Trophoblast cell (in vitro differentiated cells and primary cell): ENCODE measurements around the gene MRGPRX4.

Source experiments
- DNase-seq, 2 donors: peaks; one replicate each; pipeline ENCODE4 v3.0.0-alpha.2; 2016
- H2AFZ ChIP-seq: 2 replicates; pipeline ENCODE4 v1.6.1; 2013; ENCODE audit warnings: low read length, moderate library complexity, mild to moderate bottlenecking; ENCODE audit not compliant: insufficient read depth, poor library complexity
- H2AK5ac ChIP-seq: 2 replicates; pipeline ENCODE4 v1.6.1; 2013; ENCODE audit warnings: mild to moderate bottlenecking, low read length
- H2BK120ac ChIP-seq: 2 replicates; pipeline ENCODE4 v1.6.1; 2013; ENCODE audit warnings: low read length, mild to moderate bottlenecking, moderate library complexity; ENCODE audit not compliant: insufficient read depth, poor library complexity
- H2BK12ac ChIP-seq: 2 replicates; pipeline ENCODE4 v1.6.1; 2013; ENCODE audit warnings: mild to moderate bottlenecking, low read length, moderate library complexity
- H2BK5ac ChIP-seq: 2 replicates; pipeline ENCODE4 v1.6.1; 2013; ENCODE audit warnings: low read length, low read depth, moderate library complexity, mild to moderate bottlenecking; ENCODE audit not compliant: poor library complexity
- H3K14ac ChIP-seq: 2 replicates; pipeline ENCODE4 v1.6.1; 2013; ENCODE audit warnings: mild to moderate bottlenecking, low read length
- H3K18ac ChIP-seq: 2 replicates; pipeline ENCODE4 v1.6.1; 2013; ENCODE audit warnings: mild to moderate bottlenecking, low read length
- H3K23ac ChIP-seq: 2 replicates; pipeline ENCODE4 v1.6.1; 2013; ENCODE audit warnings: low read length
- H3K27ac ChIP-seq: 2 replicates; pipeline ENCODE4 v1.5.1; 2013; ENCODE audit warnings: low read depth, mild to moderate bottlenecking, inconsistent platforms, low read length, moderate library complexity
- H3K27me3 ChIP-seq: 2 replicates; pipeline ENCODE4 v1.6.1; 2013; ENCODE audit warnings: inconsistent platforms, mild to moderate bottlenecking, low read length, moderate library complexity; ENCODE audit not compliant: insufficient read depth
- H3K36me3 ChIP-seq, 2 experiments: 1 replicate in 1 of 2; 2 replicates in 1 of 2; pipeline ENCODE4 v1.6.1; 2013; ENCODE audit warnings: low read length in 2 of 2, mild to moderate bottlenecking in 2 of 2, moderate library complexity in 1 of 2; ENCODE audit not compliant: insufficient read depth in 2 of 2, control insufficient read depth in 1 of 2
- H3K4ac ChIP-seq: 2 replicates; pipeline ENCODE4 v1.6.1; 2013; ENCODE audit warnings: low read depth, mild to moderate bottlenecking, low read length, moderate library complexity
- H3K4me1 ChIP-seq, 2 experiments: 1 replicate in 1 of 2; 2 replicates in 1 of 2; pipeline ENCODE4 v1.6.1; 2013; ENCODE audit warnings: low read length in 2 of 2, mild to moderate bottlenecking in 2 of 2, moderate library complexity in 1 of 2; ENCODE audit not compliant: insufficient read depth in 2 of 2, control insufficient read depth in 1 of 2
- H3K4me2 ChIP-seq: 2 replicates; pipeline ENCODE4 v1.6.1; 2013; ENCODE audit warnings: inconsistent platforms, mild to moderate bottlenecking, low read length, moderate library complexity
- H3K4me3 ChIP-seq: 2 replicates; pipeline ENCODE4 v1.5.1; 2013; ENCODE audit warnings: mild to moderate bottlenecking, low read depth, low read length, inconsistent platforms
- H3K79me1 ChIP-seq: one replicate; pipeline ENCODE4 v1.6.1; 2013; ENCODE audit warnings: low read length
- H3K79me2 ChIP-seq: 2 replicates; pipeline ENCODE4 v1.6.1; 2013; ENCODE audit warnings: low read length, mild to moderate bottlenecking; ENCODE audit not compliant: control insufficient read depth, insufficient read depth, poor library complexity
- H3K9ac ChIP-seq: 2 replicates; pipeline ENCODE4 v1.6.1; 2013; ENCODE audit warnings: mild to moderate bottlenecking, low read length
- H3K9me3 ChIP-seq: 2 replicates; pipeline ENCODE4 v1.6.1; 2013; ENCODE audit warnings: low read depth, mild to moderate bottlenecking, control low read depth, inconsistent platforms, low read length; ENCODE audit not compliant: insufficient read depth
- H4K12ac ChIP-seq: 2 replicates; pipeline ENCODE4 v1.6.1; 2013; ENCODE audit warnings: low read depth, mild to moderate bottlenecking, low read length, moderate library complexity
- H4K8ac ChIP-seq: 2 replicates; pipeline ENCODE4 v1.6.1; 2013; ENCODE audit warnings: low read depth, mild to moderate bottlenecking, low read length, moderate library complexity
- H4K91ac ChIP-seq: one replicate; pipeline ENCODE4 v1.6.1; 2013; ENCODE audit warnings: low read depth, mild to moderate bottlenecking, low read length, moderate library complexity
- WGBS: extraction: QIAGEN DNeasy Blood & Tissue Kit; methylation state at CpG from one replicate; pipeline ENCODE4 v1.1.7; 2013; ENCODE audit warnings: missing lambda C conversion rate; ENCODE audit not compliant: insufficient read length, insufficient coverage; ENCODE audit errors: extremely low coverage; 5-methylcytosine and 5-hydroxymethylcytosine counted together

The MRGPRX4 gene

GRCh38 chr11:18204220-18204619, 31.6 kb downstream of the MRGPRX4 start:
- no peak overlapping the region for H3K9ac ChIP-seq
- H3K4me2 ChIP-seq, result no peak overlapping the region
- H3K27me3 ChIP-seq, result no peaks in the 10 kb centered on the region
- H3K4me1 ChIP-seq, result no peaks in the 10 kb centered on the region
- H3K18ac ChIP-seq, result no peak overlapping the region
- H3K27ac ChIP-seq, result no peak overlapping the region
- no peaks in the 10 kb centered on the region for H3K79me1 ChIP-seq
- no peak overlapping the region for H3K23ac ChIP-seq
- DNase-seq, result no peak
- H3K4ac ChIP-seq, result no peak overlapping the region
- H2BK120ac ChIP-seq, result no peak overlapping the region
- H2AFZ ChIP-seq, result no peak overlapping the region
- H2BK5ac ChIP-seq, result no peak overlapping the region
- H4K8ac ChIP-seq, result no peak overlapping the region
- no peak overlapping the region for H4K91ac ChIP-seq
- H4K12ac ChIP-seq, result no peak overlapping the region
- no peaks in the 10 kb centered on the region for H3K36me3 ChIP-seq
- H3K79me2 ChIP-seq, result no peaks in the 10 kb centered on the region
- H2BK12ac ChIP-seq, result no peak overlapping the region
- peak overlapping the region; percentile 42 for H3K4me3 ChIP-seq
- no peak overlapping the region for H2AK5ac ChIP-seq
- no CpG with 5 or more reads among the region's 3 CpGs for WGBS
- peaks cover 3% of the 10 kb centered on the region for H3K9me3 ChIP-seq
- no peak overlapping the region for H3K14ac ChIP-seq

- H3K27ac ChIP-seq, result no peak overlapping the region
- H3K79me2 ChIP-seq, result no peaks in the 10 kb centered on the region
- no peak overlapping the region for H4K12ac ChIP-seq
- H3K18ac ChIP-seq, result no peak overlapping the region
- no peaks in the 10 kb centered on the region for H3K4me1 ChIP-seq
- H4K91ac ChIP-seq, result no peak overlapping the region
- no peaks in the 10 kb centered on the region for H3K79me1 ChIP-seq
- no peak overlapping the region for H2BK5ac ChIP-seq
- no peak overlapping the region for H3K4me2 ChIP-seq
- H2AK5ac ChIP-seq, result no peak overlapping the region
- no peak for DNase-seq
- no peak overlapping the region for H3K23ac ChIP-seq
- H3K9me3 ChIP-seq, result peaks cover 3% of the 10 kb centered on the region
- no peak overlapping the region for H3K4me3 ChIP-seq
- no peak overlapping the region for H3K9ac ChIP-seq
- H2AFZ ChIP-seq, result no peak overlapping the region
- no peak overlapping the region for H4K8ac ChIP-seq
- no peak overlapping the region for H2BK120ac ChIP-seq
- H3K4ac ChIP-seq, result no peak overlapping the region
- no peaks in the 10 kb centered on the region for H3K27me3 ChIP-seq
- no peak overlapping the region for H2BK12ac ChIP-seq
- no peaks in the 10 kb centered on the region for H3K36me3 ChIP-seq
- H3K14ac ChIP-seq, result no peak overlapping the region
These were observed 32.1 kb downstream of the MRGPRX4 start for GRCh38 chr11:18204771-18205170.

GRCh38 chr11:18209058-18209457, 36.4 kb downstream of the MRGPRX4 start:
- Histone ChIP-seq H3K4me1 (no peaks in the 10 kb centered on the region), H2AFZ (no peak overlapping the region), H3K4ac (no peak overlapping the region), H2BK12ac (no peak overlapping the region), H3K79me2 (no peaks in the 10 kb centered on the region), H3K4me2 (no peak overlapping the region), H2AK5ac (no peak overlapping the region), H4K91ac (no peak overlapping the region), H3K27me3 (no peaks in the 10 kb centered on the region), H3K79me1 (no peaks in the 10 kb centered on the region), H2BK120ac (no peak overlapping the region), H3K36me3 (no peaks in the 10 kb centered on the region), H4K12ac (no peak overlapping the region), H4K8ac (no peak overlapping the region), H3K14ac (no peak overlapping the region), H2BK5ac (no peak overlapping the region), H3K9me3 (no peaks in the 10 kb centered on the region), H3K4me3 (no peak overlapping the region), H3K23ac (no peak overlapping the region), H3K18ac (no peak overlapping the region), H3K9ac (no peak overlapping the region), H3K27ac (no peak overlapping the region)
- DNase-seq, result no peak
- WGBS, result no CpG with 5 or more reads among the region's 33 CpGs

GRCh38 chr11:18221274-18221876, 48.7 kb downstream of the MRGPRX4 start:
- Histone ChIP-seq H2AFZ (no peak overlapping the region), H2AK5ac (no peak overlapping the region), H3K36me3 (no peaks in the 10 kb centered on the region), H3K79me2 (no peaks in the 10 kb centered on the region), H4K12ac (no peak overlapping the region), H3K18ac (no peak overlapping the region), H3K79me1 (no peaks in the 10 kb centered on the region), H2BK120ac (no peak overlapping the region), H4K8ac (no peak overlapping the region), H4K91ac (no peak overlapping the region), H2BK12ac (no peak overlapping the region), H3K4me1 (no peaks in the 10 kb centered on the region), H3K4ac (no peak overlapping the region), H2BK5ac (no peak overlapping the region), H3K27ac (no peak overlapping the region), H3K27me3 (no peaks in the 10 kb centered on the region), H3K9ac (no peak overlapping the region), H3K4me2 (no peak overlapping the region), H3K23ac (no peak overlapping the region), H3K9me3 (peaks cover 12% of the 10 kb centered on the region), H3K4me3 (peak overlapping the region; percentile 12), H3K14ac (no peak overlapping the region)
- WGBS, result no CpG with 5 or more reads among the region's 5 CpGs
- DNase-seq, result no peak
